ENCODE data around the gene SI. TPM values are rescaled to one million over a fixed set of nuclear protein-coding genes. Genes with fewer than 3 reads are reported as not detected.

SI gene
- total RNA-seq, 3 donors from 2014 or later (not counting 1 experiment from before 2014, with no cell fraction given), result not detected

DNA sequence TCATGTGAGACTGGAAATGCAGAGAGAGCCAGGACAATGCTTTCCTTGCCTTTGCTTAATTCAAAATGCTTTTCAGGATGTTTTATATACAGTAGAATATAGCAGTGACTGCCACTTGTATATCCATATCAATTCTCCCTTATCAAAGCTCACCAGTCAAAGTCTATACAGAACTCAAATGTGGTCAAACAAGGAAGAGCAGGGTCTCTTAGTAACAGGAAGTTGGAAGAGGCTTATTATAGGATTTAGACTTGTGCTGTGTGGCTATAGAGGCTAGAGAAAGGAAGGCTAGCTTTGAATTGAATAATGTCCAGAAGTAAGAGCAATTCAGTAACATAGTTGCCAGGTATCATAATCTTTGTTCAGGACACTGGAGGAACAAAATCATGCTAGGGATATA is 4.4 kb upstream of the SI start:
- no peak overlapping the region for H3K4me3 Mint-ChIP-seq
- intact Hi-C loops (cut with micrococcal nuclease), result no loop called here
- Histone ChIP-seq H3K9me3 (ENCODE audit: control insufficient read depth, insufficient read depth, low read length) (no peaks in the 10 kb centered on the region), H3K27ac (ENCODE audit: low read length) (no peak overlapping the region), H3K4me3 (ENCODE audit: low read length) (no peak overlapping the region), H3K4me1 (ENCODE audit: control insufficient read depth, insufficient read depth, low read length) (no peaks in the 10 kb centered on the region), H3K36me3 (ENCODE audit: control insufficient read depth, insufficient read depth, low read length) (no peaks in the 10 kb centered on the region), H3K27me3 (ENCODE audit: control insufficient read depth, insufficient read depth, low read length) (no peaks in the 10 kb centered on the region)
- H3K4me1 Mint-ChIP-seq, result no peaks in the 10 kb centered on the region
- TF ChIP-seq CTCF (IDR thresholded peaks at IDR 0.05), result no peak
- no peaks in the 10 kb centered on the region for H3K36me3 Mint-ChIP-seq
- no peak for ATAC-seq
- peaks cover 12 to 13% of the 10 kb centered on the region in 2 donors for H3K9me3 Mint-ChIP-seq
- no peaks in the 10 kb centered on the region for H3K27me3 Mint-ChIP-seq (ENCODE audit: low read depth in 2 of 2)
- no peak for DNase-seq
- H3K27ac Mint-ChIP-seq, result no peak overlapping the region

DNA sequence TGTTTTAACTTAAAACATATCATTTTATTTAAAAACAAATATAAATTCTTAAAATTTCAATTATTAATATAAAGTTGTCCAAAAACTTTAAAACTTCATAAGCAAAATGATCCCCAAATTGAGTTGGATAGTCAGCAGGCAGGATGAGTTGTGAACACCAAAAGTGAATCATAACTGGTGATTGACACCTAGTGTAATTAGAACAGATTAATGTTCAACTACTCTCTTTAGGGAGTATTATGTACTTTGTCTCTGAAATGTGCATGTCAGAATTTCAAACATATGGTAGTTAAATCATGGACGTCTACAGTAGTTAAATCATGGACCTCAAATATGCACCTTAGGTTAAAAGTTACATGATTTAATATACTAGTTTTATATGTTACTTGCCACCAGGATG is 2.9 kb upstream of the SI start:
- H3K4me1 ChIP-seq (ENCODE audit: control insufficient read depth, insufficient read depth, low read length), result no peaks in the 10 kb centered on the region
- intact Hi-C loops (cut with micrococcal nuclease), result no loop called here
- H3K27me3 ChIP-seq (ENCODE audit: control insufficient read depth, insufficient read depth, low read length), result no peaks in the 10 kb centered on the region
- H3K27ac ChIP-seq (ENCODE audit: low read length), result no peak overlapping the region
- peaks cover 12 to 13% of the 10 kb centered on the region in 2 donors for H3K9me3 Mint-ChIP-seq
- TF ChIP-seq CTCF (IDR thresholded peaks at IDR 0.05), result no peak
- DNase-seq (no peak), ATAC-seq (no peak)
- WGBS (ENCODE audit: insufficient coverage), result 60% methylated on average over 1 of the region's 1 CpG
- no peaks in the 10 kb centered on the region for H3K4me1 Mint-ChIP-seq
- H3K4me3 ChIP-seq (ENCODE audit: low read length), result no peak overlapping the region
- H3K27ac Mint-ChIP-seq, result no peak overlapping the region
- H3K36me3 ChIP-seq (ENCODE audit: control insufficient read depth, insufficient read depth, low read length), result no peaks in the 10 kb centered on the region
- H3K9me3 ChIP-seq (ENCODE audit: control insufficient read depth, insufficient read depth, low read length), result no peaks in the 10 kb centered on the region
- no peak overlapping the region for H3K4me3 Mint-ChIP-seq
- H3K27me3 Mint-ChIP-seq (ENCODE audit: low read depth in 2 of 2), result no peaks in the 10 kb centered on the region
- no peaks in the 10 kb centered on the region for H3K36me3 Mint-ChIP-seq

- Histone ChIP-seq H3K36me3 (ENCODE audit: control insufficient read depth, insufficient read depth, low read length) (no peaks in the 10 kb centered on the region), H3K4me3 (ENCODE audit: low read length) (no peak overlapping the region), H3K27me3 (ENCODE audit: control insufficient read depth, insufficient read depth, low read length) (no peaks in the 10 kb centered on the region), H3K9me3 (ENCODE audit: control insufficient read depth, insufficient read depth, low read length) (no peaks in the 10 kb centered on the region), H3K4me1 (ENCODE audit: control insufficient read depth, insufficient read depth, low read length) (no peaks in the 10 kb centered on the region), H3K27ac (ENCODE audit: low read length) (no peak overlapping the region)
- DNase-seq (no peak), ATAC-seq (no peak)
- peaks cover 13 to 15% of the 10 kb centered on the region in 2 donors for H3K9me3 Mint-ChIP-seq
- no peak overlapping the region for H3K27ac Mint-ChIP-seq
- H3K36me3 Mint-ChIP-seq, result no peaks in the 10 kb centered on the region
- no peaks in the 10 kb centered on the region for H3K27me3 Mint-ChIP-seq (ENCODE audit: low read depth in 2 of 2)
- WGBS (ENCODE audit: insufficient coverage), result no CpG with 5 or more reads among the region's 1 CpG
- H3K4me3 Mint-ChIP-seq, result no peak overlapping the region
- no peak for TF ChIP-seq CTCF (IDR thresholded peaks at IDR 0.05)
- intact Hi-C loops (cut with micrococcal nuclease), result no loop called here
- no peaks in the 10 kb centered on the region for H3K4me1 Mint-ChIP-seq
Observed at GRCh38 chr3:165075695-165076094, 2.6 kb downstream of the SI start.

- intact Hi-C loops (cut with micrococcal nuclease), result no loop called here
- no peak overlapping the region for H3K27ac ChIP-seq (ENCODE audit: low read length)
- no peaks in the 10 kb centered on the region for H3K36me3 Mint-ChIP-seq
- DNase-seq (no peak), ATAC-seq (no peak)
- TF ChIP-seq CTCF (IDR thresholded peaks at IDR 0.05), result no peak
- no peaks in the 10 kb centered on the region for H3K4me1 Mint-ChIP-seq
- no peaks in the 10 kb centered on the region for H3K27me3 ChIP-seq (ENCODE audit: control insufficient read depth, insufficient read depth, low read length)
- H3K4me3 ChIP-seq (ENCODE audit: low read length), result no peak overlapping the region
- no peaks in the 10 kb centered on the region for H3K36me3 ChIP-seq (ENCODE audit: control insufficient read depth, insufficient read depth, low read length)
- no peaks in the 10 kb centered on the region for H3K9me3 ChIP-seq (ENCODE audit: control insufficient read depth, insufficient read depth, low read length)
- no peaks in the 10 kb centered on the region for H3K27me3 Mint-ChIP-seq (ENCODE audit: low read depth in 2 of 2)
- peaks cover 11 to 15% of the 10 kb centered on the region in 2 donors for H3K9me3 Mint-ChIP-seq
- H3K4me1 ChIP-seq (ENCODE audit: control insufficient read depth, insufficient read depth, low read length), result no peaks in the 10 kb centered on the region
- no peak overlapping the region for H3K27ac Mint-ChIP-seq
- no peak overlapping the region for H3K4me3 Mint-ChIP-seq
- 64% methylated on average over 5 of the region's 6 CpGs for WGBS (ENCODE audit: insufficient coverage)
Observed at GRCh38 chr3:165070682-165071081, 7.6 kb downstream of the SI start.

Data from natural killer cell (primary cell).